ENCODE measurements around the gene VKORC1L1.
"Not testable (repeated sequence)": the region's sequence is repeated elsewhere in the genome, so short reads cannot be mapped to it uniquely, and the experiment has no call there.

VKORC1L1 gene

GRCh38 chr7:65885533-65885932, 12.7 kb downstream of the VKORC1L1 start:
- DNase-seq (ENCODE audit: low read depth) = not testable (repeated sequence)

GRCh38 chr7:65888434-65889156, 15.7 kb downstream of the VKORC1L1 start:
- DNase-seq (ENCODE audit: low read depth) = not testable (repeated sequence)

- DNase-seq (ENCODE audit: low read depth) = not testable (repeated sequence)
Measured at GRCh38 chr7:65889722-65890121, 16.8 kb downstream of the VKORC1L1 start.

GRCh38 chr7:65892161-65892560, 19.3 kb downstream of the VKORC1L1 start:
- no peak for DNase-seq (ENCODE audit: low read depth)

DNA sequence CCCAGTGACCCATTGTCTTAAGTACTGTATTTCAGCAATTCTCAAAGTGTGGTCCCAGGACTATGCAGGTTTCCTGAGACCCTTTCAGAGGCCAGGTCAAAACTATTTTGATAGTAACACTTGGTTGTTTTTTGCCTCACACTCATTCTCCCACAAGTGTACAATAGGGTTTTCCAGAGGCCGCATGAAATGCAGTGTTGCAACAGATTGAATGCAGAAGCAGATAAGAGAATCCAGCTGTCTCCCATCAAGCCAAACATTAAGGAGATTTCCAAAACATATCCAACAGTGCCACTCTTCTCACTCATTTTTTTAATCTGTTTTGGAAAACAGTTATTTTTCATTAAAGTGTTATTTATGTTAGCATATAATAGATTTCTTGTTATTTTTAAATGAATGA, 20.0 kb downstream of the VKORC1L1 start:
- no peak for DNase-seq (ENCODE audit: low read depth)

DNA sequence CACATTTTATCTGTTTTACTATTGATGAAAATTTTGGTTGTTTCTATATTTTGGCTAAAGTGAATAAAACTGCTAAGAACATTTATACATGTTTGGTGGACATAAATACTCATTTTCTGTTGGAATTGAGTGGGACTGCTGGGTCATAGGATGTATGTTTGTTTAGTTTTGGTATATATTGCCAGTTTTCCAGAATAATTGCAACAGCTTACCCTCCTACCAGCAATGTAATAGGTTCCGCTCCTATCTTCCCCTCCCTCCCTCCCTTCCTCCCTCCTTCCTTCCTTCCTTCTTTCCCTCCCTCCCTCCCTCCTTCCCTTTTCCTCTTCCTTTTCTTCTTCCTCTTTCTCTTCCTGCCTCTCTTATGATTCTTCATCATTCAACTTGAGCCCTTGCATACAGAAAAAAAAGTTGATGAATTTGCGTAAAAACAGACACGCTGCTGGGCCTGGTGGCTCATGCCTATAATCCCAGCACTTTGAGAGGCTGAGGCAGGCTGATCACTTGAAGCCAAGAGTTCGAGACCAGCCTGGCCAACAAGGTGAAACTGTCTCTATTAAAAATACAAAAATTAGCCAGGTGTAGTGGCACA, 23.5 kb downstream of the VKORC1L1 start:
- DNase-seq (ENCODE audit: low read depth) = no peak

- DNase-seq (ENCODE audit: low read depth) = not testable (repeated sequence)
Measured at GRCh38 chr7:65897289-65897688, 24.4 kb downstream of the VKORC1L1 start.

DNA sequence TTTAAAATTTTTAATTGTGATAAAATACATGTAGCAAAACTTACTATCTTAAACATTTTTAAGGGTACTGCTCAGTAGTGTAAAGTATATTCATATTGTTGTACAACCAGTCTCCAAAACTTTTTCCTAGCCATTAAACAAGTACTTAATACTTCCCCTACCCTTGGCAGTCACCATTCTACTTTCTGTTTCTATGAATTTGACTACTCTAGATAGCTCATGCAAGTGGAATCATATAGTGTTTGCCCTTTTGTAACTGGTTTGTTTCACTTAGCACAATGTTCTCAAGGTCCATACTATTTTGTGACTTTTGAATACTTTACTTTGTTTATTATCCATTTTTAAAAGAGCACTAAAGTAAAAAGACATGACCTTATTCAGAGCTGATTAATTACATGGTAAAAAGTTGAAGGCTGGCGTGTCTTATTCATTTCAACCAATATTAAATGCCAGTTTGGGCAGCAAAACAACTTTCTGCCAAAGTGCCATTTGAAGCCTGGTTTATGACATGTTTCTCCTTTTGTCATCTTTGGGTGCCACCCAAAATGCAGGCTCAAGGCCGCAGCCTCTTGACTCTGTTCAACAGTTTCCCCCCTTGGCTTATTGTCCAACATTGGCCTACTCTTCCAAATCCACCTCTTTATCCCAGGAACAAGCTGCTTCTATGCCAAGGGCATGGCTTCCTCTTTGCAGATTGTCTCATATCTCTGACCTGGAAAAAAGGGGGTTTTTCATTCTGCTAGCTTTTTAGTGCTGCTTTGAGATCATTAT, 26.0 kb downstream of the VKORC1L1 start:
- DNase-seq (ENCODE audit: low read depth) = not testable (repeated sequence)

DNA sequence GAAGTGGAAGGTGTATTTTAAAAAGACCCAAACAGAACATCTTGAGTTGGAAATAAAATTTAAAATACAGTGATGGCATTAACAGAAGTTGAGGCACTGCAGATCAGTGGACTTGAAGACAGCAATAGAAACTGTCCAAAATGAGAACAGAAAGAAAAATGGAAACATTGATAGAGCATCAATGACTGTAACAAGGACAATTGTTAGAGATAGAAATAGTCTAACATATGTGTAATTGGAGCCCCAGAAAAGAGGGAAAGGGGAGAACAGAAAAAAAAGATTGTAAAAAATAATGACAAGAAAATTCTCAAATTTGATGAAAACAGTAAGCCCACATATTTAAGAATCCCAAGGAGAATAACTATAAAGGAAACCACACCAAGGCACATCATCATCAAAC, 29.4 kb downstream of the VKORC1L1 start:
- no peak for DNase-seq (ENCODE audit: low read depth)

DNA sequence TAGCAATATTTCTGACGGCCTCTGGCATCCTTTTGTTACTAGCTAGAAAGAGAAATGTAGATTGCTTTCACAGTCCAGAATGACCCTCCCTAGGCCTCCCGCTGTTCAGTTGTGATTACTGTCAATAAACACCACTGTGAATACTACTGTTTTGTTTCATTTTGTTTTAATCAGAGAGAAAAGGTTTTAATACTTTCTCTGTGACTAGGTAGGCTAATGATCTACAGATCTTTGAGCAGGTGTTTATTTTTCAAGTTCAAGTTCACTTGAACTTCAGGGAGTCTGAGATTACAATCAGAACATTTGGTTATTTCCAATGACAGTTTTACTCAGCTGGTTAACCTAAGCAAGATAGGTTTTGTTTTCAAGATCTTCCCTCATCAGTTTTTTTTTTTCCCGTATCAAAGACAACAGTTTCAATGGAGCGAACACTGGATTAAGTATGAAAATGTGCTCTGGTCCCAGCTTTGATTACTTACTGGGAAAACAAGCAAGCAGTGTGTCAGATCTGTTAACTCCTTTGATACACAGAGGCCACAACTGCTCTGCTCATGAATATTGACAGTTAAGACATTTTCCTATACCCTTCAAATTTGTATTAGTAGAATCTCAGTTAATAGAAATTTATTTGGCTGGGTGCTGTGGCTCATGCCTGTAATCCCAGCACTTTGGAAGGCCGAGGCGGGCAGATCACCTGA, 34.8 kb downstream of the VKORC1L1 start:
- no peak for DNase-seq (ENCODE audit: low read depth)

DNA sequence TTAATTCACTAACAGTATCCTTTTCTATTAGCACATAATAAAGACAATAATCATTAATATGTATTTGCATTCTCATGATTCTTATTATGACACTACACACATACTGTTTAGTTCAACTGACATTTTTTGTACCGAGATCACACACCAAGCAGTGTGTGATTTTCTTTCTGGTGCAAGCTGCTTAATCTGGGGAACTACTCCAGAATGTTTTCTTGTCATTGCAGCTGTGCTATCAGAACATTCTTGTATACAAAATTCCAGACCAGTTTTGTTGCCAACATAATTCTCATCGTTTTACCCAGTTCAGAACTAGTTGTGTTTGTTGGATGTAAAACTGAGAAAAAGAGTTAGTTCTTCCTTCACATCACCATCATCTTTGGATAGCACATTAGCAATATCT, 37.4 kb downstream of the VKORC1L1 start:
- DNase-seq (ENCODE audit: low read depth) = no peak

DNA sequence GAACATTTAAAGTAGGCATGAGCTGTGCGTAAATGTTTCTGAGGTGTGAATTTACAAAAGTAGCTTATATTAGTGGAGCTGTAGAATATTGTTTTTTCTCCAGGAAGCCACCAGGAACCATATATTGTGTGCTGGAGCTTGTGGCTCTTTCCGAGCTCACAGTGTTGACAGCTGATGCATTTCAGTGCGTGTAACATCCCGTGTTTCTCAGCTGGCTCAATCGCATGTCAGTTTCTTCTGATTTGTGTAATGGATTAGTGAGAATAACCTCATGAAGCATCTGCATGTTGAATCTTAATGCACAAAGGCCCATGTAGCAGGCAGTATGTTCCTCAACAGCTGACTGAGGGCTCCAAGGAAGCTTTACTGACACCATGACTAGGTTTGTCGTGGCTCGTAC, 39.4 kb downstream of the VKORC1L1 start:
- no peak for DNase-seq (ENCODE audit: low read depth)

DNA sequence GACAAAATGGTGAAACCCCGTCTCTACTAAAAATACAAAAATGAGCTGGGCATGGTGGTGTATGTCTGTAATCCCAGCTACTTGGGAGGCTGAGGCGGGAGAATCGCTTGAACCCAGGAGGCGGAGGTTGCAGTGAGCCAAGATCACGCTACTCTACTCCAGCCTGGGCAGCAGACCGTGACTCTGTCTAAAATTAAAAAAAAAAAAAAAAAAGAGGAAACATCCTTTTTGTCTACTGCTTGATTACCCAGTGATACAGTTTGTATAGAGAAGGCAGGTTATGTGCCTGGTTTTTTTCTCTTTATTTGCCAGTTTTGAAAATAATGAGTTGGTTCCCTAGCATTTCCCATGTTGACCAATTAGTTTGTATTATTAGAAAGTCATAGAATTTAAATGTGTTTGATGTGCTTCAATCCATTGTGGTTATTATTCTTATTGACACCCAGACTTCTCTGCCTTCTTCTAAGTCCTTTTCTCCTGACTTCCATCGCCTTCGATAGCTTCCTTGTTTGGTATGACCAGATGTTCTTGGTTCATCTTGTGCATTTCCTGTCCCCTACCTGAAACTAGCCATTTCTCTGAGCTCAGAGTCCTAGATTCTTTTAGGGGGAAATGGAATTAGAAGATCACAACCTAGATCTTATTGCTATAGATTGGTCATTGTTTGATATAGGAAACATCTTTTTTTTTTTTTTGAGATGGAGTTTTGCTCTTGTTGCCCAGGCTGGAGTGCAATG, 43.2 kb downstream of the VKORC1L1 start:
- DNase-seq (ENCODE audit: low read depth) = no peak

DNA sequence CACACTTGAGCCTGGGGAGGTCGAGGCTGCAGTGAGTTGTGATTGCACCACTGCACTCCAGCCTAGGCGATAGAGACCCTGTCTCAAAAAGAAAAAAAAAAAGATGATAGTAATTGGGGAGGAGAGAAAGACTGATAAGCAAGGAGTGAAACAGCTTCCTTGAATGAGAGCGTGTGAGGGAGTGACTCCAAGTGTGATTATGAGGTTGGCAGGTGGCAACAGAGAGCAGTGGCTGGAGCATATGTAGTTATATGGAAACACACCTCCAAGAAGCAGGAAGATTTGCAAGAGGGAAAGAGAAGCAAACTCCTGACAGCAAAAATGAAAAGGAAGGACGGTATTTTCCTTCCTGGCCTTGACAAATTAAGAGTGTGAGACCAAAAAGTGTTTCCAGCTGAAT, 50.4 kb downstream of the VKORC1L1 start:
- DNase-seq (ENCODE audit: low read depth) = no peak

- no peak for DNase-seq (ENCODE audit: low read depth)
Measured at GRCh38 chr7:65924193-65924592, 51.3 kb downstream of the VKORC1L1 start.

GRCh38 chr7:65925040-65925439, 52.2 kb downstream of the VKORC1L1 start:
- no peak for DNase-seq (ENCODE audit: low read depth)

GRCh38 chr7:65926588-65926987, 53.7 kb downstream of the VKORC1L1 start:
- no peak for DNase-seq (ENCODE audit: low read depth)

GRCh38 chr7:65927489-65928448, 54.9 kb downstream of the VKORC1L1 start:
- no peak for DNase-seq (ENCODE audit: low read depth)

- DNase-seq (ENCODE audit: low read depth) = no peak
Measured at GRCh38 chr7:65931685-65932084, 58.8 kb downstream of the VKORC1L1 start.

DNA sequence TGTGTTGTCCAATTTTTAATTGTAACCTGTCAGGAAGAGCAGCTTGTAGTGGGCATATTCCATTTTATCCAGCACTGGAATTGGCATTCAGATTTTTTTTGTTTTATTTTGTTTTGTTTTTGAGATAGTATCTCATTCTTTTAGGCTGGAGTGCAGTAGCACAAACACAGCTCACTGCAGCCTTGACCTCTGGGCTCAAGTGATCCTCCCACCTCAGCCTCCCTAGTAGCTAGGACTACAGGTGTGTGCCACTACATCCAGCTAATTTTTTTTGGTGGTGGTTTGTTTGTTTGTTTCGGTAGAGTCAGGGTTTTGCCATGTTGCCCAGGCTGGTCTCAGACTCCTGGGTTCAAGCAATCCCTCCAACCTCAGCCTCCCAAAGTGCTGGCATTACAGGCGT, 64.4 kb downstream of the VKORC1L1 start:
- DNase-seq (ENCODE audit: low read depth) = no peak

Data from stimulated activated CD8-positive, alpha-beta memory T cell treated with anti-CD3 and anti-CD28 coated beads, Interleukin-15, amount 100 ng/mL, for 24 hours (primary cell).